BLaER1 treated with 17β-estradiol and CSF1 and Interleukin-3, amounts not matched to agents 10 nM and 100 nM (cell line): ENCODE measurements around the gene XAF1.

Experiments
- H3K27ac ChIP-seq, 11 experiments: shearing (Covaris generic); formaldehyde crosslinking; 2 replicates each; pipeline ENCODE4 v1.8.1; 2022
- H3K27me3 ChIP-seq, 11 experiments: shearing (Covaris generic); formaldehyde crosslinking; 2 replicates each; pipeline ENCODE4 v1.8.1; 2022
- H3K36me3 ChIP-seq, 11 experiments: shearing (Covaris generic); formaldehyde crosslinking; 2 replicates each; pipeline ENCODE4 v1.8.1; 2022
- H3K4me1 ChIP-seq, 10 experiments: shearing (Covaris generic); formaldehyde crosslinking; 2 replicates each; pipeline ENCODE4 v1.8.1; 2022
- H3K4me2 ChIP-seq, 11 experiments: shearing (Covaris generic); formaldehyde crosslinking; 2 replicates each; pipeline ENCODE4 v1.8.1; 2022
- H3K4me3 ChIP-seq, 10 experiments: shearing (Covaris generic); formaldehyde crosslinking; 2 replicates each; pipeline ENCODE4 v1.8.1; 2022
- H3K9ac ChIP-seq, 11 experiments: shearing (Covaris generic); formaldehyde crosslinking; 2 replicates each; pipeline ENCODE4 v1.8.1; 2022
- H3K9me3 ChIP-seq, 11 experiments: shearing (Covaris generic); formaldehyde crosslinking; replicated peaks in 1 of 11; 2 replicates each; pipeline ENCODE4 v1.8.1; 2022
- H4K20me1 ChIP-seq, 11 experiments: shearing (Covaris generic); formaldehyde crosslinking; 2 replicates each; pipeline ENCODE4 v1.8.1; 2022
- Cebpa-rat ChIP-seq, 11 experiments: shearing (Covaris generic); IDR thresholded peaks; 2 replicates each; pipeline ENCODE4 v1.8.1; 2022

XAF1 gene

DNA sequence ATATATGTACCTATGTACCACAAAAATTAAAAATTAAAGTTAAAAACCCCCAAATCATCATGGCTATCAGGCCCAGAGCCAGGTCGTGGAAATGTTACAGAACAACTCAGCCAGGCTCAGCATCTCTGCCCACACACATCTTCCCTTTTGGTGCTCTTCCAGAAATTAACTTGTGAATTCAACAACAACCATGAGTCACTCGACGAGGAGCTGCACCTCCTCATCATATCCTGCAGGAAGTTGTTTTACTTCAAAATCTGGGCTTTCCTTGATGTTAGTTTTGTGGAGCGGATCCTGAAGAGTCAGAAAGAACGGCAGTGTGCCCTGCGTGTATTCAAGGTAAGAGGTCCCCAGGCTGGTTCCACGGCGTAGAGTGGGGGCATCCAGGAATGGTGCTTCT lies 30.8 kb downstream of the XAF1 start:
- H3K4me3 ChIP-seq = no peak overlapping the region
- peaks cover 0 to 10% (median 7%) of the 10 kb centered on the region in 11 experiments; a peak in 7 of 22 replicates for H3K9me3 ChIP-seq
- H4K20me1 ChIP-seq = no peaks in the 10 kb centered on the region; a peak in 1 of 22 replicates
- no peak overlapping the region for H3K27ac ChIP-seq
- peak overlapping the region in 5 of 11 experiments; percentile 5 to 48 (median 25); a peak in 8 of 22 replicates for H3K4me2 ChIP-seq
- peaks cover 0 to 24% (median 1%) of the 10 kb centered on the region in 10 experiments; a peak in 8 of 20 replicates for H3K4me1 ChIP-seq
- no peak overlapping the region for H3K9ac ChIP-seq
- H3K27me3 ChIP-seq = no peaks in the 10 kb centered on the region
- no peaks in the 10 kb centered on the region for H3K36me3 ChIP-seq
- no peak for TF ChIP-seq Cebpa-rat (IDR thresholded peaks at IDR 0.05)

DNA sequence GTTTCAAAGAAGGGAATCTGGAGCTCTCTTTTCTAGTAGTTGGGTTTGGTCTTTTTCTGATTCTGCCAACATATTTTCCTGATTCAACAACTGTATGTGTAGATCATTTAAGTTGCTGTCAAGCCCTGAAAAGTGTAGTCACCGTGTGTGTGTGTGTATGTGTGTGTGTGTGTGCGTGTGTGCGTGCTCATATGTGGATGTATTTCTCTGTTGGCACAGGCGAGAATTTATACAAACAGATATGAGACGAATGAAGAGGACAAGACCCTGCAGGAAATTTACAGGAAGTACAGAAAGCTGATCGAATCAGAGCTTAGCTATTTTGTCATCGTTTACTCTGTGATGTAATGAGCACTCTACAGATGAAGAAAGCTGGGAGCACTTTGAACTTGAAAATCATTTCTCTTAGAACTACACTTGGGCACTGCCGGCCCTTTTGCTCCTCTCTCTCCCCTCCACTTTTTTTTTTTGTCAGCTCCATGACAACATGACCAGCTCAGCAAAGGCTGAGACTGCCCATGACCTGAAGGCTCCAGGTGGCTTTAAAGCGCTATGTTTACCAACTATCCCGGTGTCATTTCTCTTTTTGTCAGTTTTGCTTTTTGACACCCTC lies 31.3 kb downstream of the XAF1 start:
- H3K9ac ChIP-seq = no peak overlapping the region
- no peak for TF ChIP-seq Cebpa-rat (IDR thresholded peaks at IDR 0.05)
- peaks cover 0 to 10% (median 6%) of the 10 kb centered on the region in 11 experiments; a peak in 7 of 22 replicates for H3K9me3 ChIP-seq
- peaks cover 0 to 24% (median 1%) of the 10 kb centered on the region in 10 experiments; a peak in 8 of 20 replicates for H3K4me1 ChIP-seq
- no peak overlapping the region for H3K27ac ChIP-seq
- no peaks in the 10 kb centered on the region for H3K36me3 ChIP-seq
- H3K27me3 ChIP-seq = no peaks in the 10 kb centered on the region
- peak overlapping the region in 5 of 11 experiments; percentile 5 to 48 (median 25); a peak in 8 of 22 replicates for H3K4me2 ChIP-seq
- no peak overlapping the region for H3K4me3 ChIP-seq
- no peaks in the 10 kb centered on the region; a peak in 1 of 22 replicates for H4K20me1 ChIP-seq

DNA sequence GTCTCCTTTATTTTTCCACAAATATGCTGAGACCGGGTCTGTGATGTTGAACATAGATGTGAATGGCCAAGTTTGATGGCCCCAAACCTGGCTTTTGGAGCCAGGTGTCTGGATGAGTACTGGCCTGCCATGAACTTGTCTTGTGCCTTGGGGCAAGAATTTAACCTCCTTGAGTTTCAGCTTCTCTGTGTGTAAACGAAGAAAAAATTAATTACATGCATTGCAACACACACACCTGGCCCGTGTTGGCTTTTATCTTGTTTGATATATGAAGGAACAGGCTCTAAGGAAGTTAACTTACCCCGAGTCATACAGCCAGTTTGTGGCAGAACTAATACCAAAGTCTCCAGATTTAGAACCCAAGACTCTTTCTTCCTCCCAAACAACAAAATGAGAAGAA lies 33.3 kb downstream of the XAF1 start:
- no peak overlapping the region for H3K9ac ChIP-seq
- no peaks in the 10 kb centered on the region for H3K27me3 ChIP-seq
- H3K4me1 ChIP-seq = peaks cover 0 to 24% (median 1%) of the 10 kb centered on the region in 10 experiments; a peak in 8 of 20 replicates
- no peaks in the 10 kb centered on the region; a peak in 1 of 22 replicates for H4K20me1 ChIP-seq
- no peak for TF ChIP-seq Cebpa-rat (IDR thresholded peaks at IDR 0.05)
- H3K9me3 ChIP-seq = peaks cover 0 to 10% (median 5%) of the 10 kb centered on the region in 11 experiments; a peak in 6 of 22 replicates
- H3K4me2 ChIP-seq = no peak overlapping the region
- no peak overlapping the region for H3K4me3 ChIP-seq
- no peak overlapping the region for H3K27ac ChIP-seq
- H3K36me3 ChIP-seq = no peaks in the 10 kb centered on the region

DNA sequence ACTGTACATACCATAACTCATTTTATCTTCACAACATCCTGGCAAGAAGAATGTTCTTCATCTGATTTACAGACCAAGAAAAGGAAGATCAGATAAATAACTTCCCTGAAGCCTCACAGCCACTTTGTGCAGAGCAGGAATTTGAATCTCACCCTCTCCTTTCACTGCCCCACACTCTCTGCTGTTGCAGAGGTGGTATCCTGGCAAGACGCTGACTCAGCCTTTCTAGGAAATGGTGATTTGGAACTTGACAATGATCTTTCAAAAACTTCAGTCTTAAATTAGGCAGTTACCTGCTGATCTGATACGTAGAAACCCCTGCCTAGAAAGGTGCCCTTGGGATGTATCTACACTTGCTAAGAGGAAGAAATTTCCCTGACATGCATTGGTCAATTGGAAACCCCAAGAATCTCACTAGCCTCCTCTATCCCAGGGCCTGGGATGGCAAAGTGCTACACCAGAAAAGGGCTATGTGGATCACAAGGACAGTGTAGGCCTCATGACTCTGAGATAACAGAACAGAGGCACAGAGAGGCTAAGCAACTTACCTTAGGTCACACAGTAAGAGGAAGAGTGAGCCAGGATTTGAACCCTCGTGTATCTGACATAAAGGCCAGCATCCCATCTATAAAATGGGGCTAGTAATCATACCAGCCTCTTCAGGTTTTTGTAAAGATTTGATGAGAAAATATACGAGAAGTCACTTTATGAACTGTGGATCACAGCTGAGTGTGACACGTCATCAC lies 38.1 kb downstream of the XAF1 start:
- no peaks in the 10 kb centered on the region for H3K9me3 ChIP-seq
- H3K4me3 ChIP-seq = no peak overlapping the region
- H3K4me1 ChIP-seq = peaks cover 0 to 4% (median 0%) of the 10 kb centered on the region in 10 experiments; a peak in 2 of 20 replicates
- no peaks in the 10 kb centered on the region for H4K20me1 ChIP-seq
- H3K4me2 ChIP-seq = no peak overlapping the region
- H3K27me3 ChIP-seq = no peaks in the 10 kb centered on the region
- H3K27ac ChIP-seq = no peak overlapping the region
- no peaks in the 10 kb centered on the region for H3K36me3 ChIP-seq
- no peak overlapping the region for H3K9ac ChIP-seq
- no peak for TF ChIP-seq Cebpa-rat (IDR thresholded peaks at IDR 0.05)

DNA sequence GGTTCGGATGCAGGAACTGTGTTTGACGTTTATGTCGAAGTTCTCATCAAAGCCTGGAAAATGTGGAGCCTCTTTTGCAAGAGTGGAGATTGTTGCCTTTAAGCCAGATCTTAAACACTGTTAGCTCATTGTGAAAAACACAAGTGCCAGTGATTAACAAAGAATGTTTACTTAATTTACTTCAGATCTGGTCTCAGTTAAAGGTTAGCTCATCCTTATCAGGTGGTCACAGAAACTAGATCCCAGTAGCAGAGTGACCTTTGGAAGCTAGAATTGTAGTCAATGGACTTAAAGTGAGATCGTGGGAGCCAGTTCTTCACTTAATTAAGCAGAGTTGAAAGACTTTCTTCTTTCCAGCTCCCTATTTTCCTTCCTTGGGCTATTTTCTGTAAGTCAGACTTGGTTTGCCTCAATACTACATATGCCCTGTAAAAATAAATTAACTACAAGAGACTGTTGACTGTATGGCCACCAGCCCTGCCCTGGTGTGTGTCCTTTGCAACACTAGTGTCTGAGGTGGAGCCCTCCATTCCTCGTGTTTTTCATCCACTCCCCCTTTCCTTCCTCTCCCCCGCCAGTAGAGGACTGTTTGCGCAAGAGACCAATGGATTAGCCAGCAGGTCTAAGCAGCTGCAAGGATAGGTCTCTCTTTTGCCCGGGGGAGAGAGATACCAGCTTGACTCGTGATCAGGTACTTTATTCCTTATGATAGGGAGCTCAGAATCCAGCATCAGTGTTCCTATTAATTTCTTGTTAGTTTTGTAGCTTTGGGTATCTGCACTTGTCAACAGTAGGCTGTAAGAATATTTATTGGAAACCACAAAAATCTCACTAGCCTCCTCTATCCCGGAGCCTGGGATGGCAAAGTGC lies 40.4 kb downstream of the XAF1 start:
- Histone ChIP-seq H3K36me3 (no peaks in the 10 kb centered on the region), H3K27me3 (no peaks in the 10 kb centered on the region), H3K4me1 (peaks cover 0 to 4% (median 0%) of the 10 kb centered on the region in 10 experiments; a peak in 2 of 20 replicates), H3K9me3 (no peaks in the 10 kb centered on the region), H3K9ac (no peak overlapping the region), H3K4me3 (no peak overlapping the region), H3K27ac (no peak overlapping the region), H4K20me1 (no peaks in the 10 kb centered on the region), H3K4me2 (peak overlapping the region in 1 of 11 experiments; percentile 21; a peak in 2 of 22 replicates)
- TF ChIP-seq Cebpa-rat (IDR thresholded peaks at IDR 0.05) = no peak; a peak in 1 of 22 replicates

DNA sequence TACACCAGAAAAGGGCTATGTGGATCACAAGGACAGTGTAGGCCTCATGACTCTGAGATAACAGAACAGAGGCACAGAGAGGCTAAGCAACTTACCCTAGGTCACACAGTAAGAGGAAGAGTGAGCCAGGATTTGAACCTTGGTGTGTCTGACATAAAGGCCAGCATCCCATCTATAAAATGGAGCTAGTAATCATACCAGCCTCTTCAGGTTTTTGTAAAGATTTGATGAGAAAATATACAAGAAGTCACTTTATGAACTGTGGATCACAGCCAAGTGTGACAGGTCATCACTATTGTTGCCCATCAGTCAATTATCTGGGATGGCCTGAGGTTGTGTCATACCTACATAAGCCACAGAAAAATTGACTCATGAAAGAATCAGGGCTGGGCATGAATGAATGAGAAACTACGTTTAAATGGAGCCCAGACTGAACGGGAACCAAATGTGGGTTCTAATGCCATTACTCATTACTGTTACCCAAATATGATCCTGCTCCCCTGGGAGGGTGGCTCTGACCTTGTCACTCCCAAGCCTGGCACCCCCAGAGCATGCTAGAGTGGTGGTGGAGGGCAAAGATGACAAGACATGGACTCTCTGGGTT lies 41.1 kb downstream of the XAF1 start:
- no peak overlapping the region for H3K4me2 ChIP-seq
- no peaks in the 10 kb centered on the region for H3K36me3 ChIP-seq
- no peaks in the 10 kb centered on the region for H4K20me1 ChIP-seq
- H3K27me3 ChIP-seq = no peaks in the 10 kb centered on the region
- H3K9me3 ChIP-seq = no peaks in the 10 kb centered on the region
- TF ChIP-seq Cebpa-rat (IDR thresholded peaks at IDR 0.05) = no peak
- H3K4me3 ChIP-seq = no peak overlapping the region
- H3K4me1 ChIP-seq = peaks cover 0 to 4% (median 0%) of the 10 kb centered on the region in 10 experiments; a peak in 2 of 20 replicates
- H3K27ac ChIP-seq = no peak overlapping the region
- H3K9ac ChIP-seq = no peak overlapping the region

DNA sequence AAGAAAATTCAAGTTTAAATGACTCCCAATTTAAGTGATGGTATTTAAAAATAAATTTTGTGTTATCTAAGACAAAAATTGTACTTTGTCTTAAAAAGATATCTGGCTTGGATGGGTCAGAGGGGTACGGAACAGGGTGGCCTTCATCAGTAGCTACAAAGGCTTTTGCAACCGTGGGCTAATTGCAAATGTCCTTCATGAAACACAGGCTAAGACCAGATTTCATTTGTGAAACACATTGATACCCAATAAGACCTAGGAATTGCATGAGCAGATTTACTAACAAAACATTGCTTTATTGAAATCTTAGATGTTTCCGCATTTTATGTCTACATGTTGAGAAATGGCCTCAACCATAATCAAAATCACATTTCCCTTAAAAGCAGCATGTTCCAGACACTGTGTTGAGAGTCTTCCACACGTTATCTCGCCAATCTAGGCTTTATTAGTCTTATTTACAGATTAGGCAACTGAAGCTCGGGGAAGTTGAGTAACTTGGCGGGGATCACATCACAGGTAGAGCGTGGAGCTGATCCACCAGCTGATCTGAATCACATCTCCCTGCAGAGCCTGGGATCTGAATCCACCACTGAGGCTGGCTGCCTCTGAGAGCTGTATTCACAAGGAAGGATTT lies 42.0 kb downstream of the XAF1 start:
- Histone ChIP-seq H3K4me2 (no peak overlapping the region), H3K4me3 (no peak overlapping the region), H3K27ac (no peak overlapping the region), H3K36me3 (no peaks in the 10 kb centered on the region), H3K27me3 (no peaks in the 10 kb centered on the region), H3K9me3 (no peaks in the 10 kb centered on the region), H4K20me1 (no peaks in the 10 kb centered on the region), H3K4me1 (peaks cover 0 to 4% (median 0%) of the 10 kb centered on the region in 10 experiments; a peak in 2 of 20 replicates), H3K9ac (no peak overlapping the region)
- TF ChIP-seq Cebpa-rat (IDR thresholded peaks at IDR 0.05) = no peak

DNA sequence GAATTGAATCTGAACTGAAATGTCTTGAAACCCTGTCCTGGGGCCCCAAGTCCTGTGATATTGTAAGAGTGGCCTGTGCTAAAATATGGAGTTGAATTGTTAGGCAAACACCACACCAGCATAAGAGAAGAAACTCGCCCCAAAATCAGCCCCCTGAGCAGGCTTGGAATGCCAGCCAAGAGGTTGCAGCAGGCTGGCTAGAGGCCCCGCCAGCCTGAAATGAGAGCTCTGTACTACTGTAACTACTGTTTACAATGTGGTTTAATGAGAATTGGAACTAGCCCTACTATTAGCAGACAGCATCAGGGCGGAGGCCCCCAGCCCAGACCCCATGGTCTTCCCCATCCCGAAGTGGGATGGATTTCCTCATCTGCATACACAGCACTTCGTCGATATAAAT lies 43.9 kb downstream of the XAF1 start:
- Histone ChIP-seq H3K9ac (no peak overlapping the region), H3K9me3 (no peaks in the 10 kb centered on the region), H3K4me1 (peaks cover 0 to 4% (median 0%) of the 10 kb centered on the region in 10 experiments; a peak in 2 of 20 replicates), H3K27ac (no peak overlapping the region), H4K20me1 (no peaks in the 10 kb centered on the region), H3K36me3 (no peaks in the 10 kb centered on the region), H3K4me2 (no peak overlapping the region), H3K4me3 (no peak overlapping the region), H3K27me3 (no peaks in the 10 kb centered on the region)
- TF ChIP-seq Cebpa-rat (IDR thresholded peaks at IDR 0.05) = no peak
